HepG2 (cell line): ENCODE measurements around the gene SFT2D1. TPM values are rescaled to one million over a fixed set of nuclear protein-coding genes. Genes with fewer than 3 reads are reported as not detected.

Experiments used
- ATAC-seq: fragments of 200-7000 bp; cut with Tn5 transposase; 3 replicates; pipeline ENCODE4 v1.9.1; 2020; ENCODE audit warnings: mild to moderate bottlenecking, moderate library complexity
- BruUV-seq: library from RNA; stranded (reverse); fragments of 400-500 nt; replicated peaks from 2 replicates; lab custom pipeline; 2021; lab: Mats Ljungman, UMichigan
- CTCF ChIA-PET: fragments of 300-600 bp; formaldehyde crosslinking; extraction: SDS; loops from one replicate; lab custom pipeline; 2021; ENCODE audit warnings: low total read pairs, inconsistent platforms, low intra/inter-chr PET ratio; lab: Yijun Ruan, JAX
- POLR2A ChIA-PET: fragments of 350-600 bp; sonication (Branson Sonifier 250); formaldehyde crosslinking; loops from one replicate; lab custom pipeline; 2020; ENCODE audit warnings: antibody characterized with exemption, inconsistent platforms; lab: Yijun Ruan, JAX
- DNase-seq: peaks from one replicate; pipeline ENCODE4 v3.0.0-alpha.2; 2015; ENCODE audit warnings: low spot score
- FAIRE-seq: peaks from 3 replicates; lab custom pipeline; 2011; peaks lifted over from hg19 to GRCh38; lab: Jason Lieb, UNC
- H2AFZ ChIP-seq: one replicate; pipeline ENCODE4 v1.6.1; 2011; ENCODE audit warnings: low read length, inconsistent platforms
- H3K27ac ChIP-seq: fragments of 300-600 bp; 3 replicates; pipeline ENCODE4 v1.8.0; 2011; ENCODE audit warnings: mixed run types, mild to moderate bottlenecking, mixed read lengths, low read length, inconsistent platforms; ENCODE audit not compliant: insufficient read depth; ENCODE audit errors: extremely low read length
- H3K27me3 ChIP-seq, 2 experiments: fragments of 200-600 bp in 1 of 2; 2 replicates in 1 of 2; 3 replicates in 1 of 2; pipeline versions ENCODE4 v1.6.0 to v1.8.0; 2011; ENCODE audit warnings: low read length in 2 of 2, mild to moderate bottlenecking in 2 of 2, moderate library complexity in 2 of 2, inconsistent platforms in 1 of 2; ENCODE audit not compliant: insufficient read depth in 2 of 2, control insufficient read depth in 1 of 2
- H3K36me3 ChIP-seq, 2 experiments: fragments of 200-600 bp in 1 of 2; replicated peaks in 1 of 2; 2 replicates in 1 of 2; 3 replicates in 1 of 2; pipeline versions ENCODE4 v1.5.1 to v1.8.0; 2011; ENCODE audit warnings: low read length in 2 of 2, inconsistent platforms in 1 of 2; ENCODE audit not compliant: insufficient read depth in 2 of 2, control insufficient read depth in 1 of 2
- H3K4me1 ChIP-seq: 2 replicates; pipeline ENCODE4 v1.5.1; 2012; ENCODE audit warnings: low read length, inconsistent platforms; ENCODE audit not compliant: insufficient read depth
- H3K4me2 ChIP-seq: 2 replicates; pipeline ENCODE4 v1.6.0; 2011; ENCODE audit warnings: low read depth, low read length, inconsistent platforms
- H3K4me3 ChIP-seq, 3 experiments: fragments of 200-600 bp in 1 of 3; sonication (generic), shearing (Covaris generic) in 1 of 3; replicated peaks in 1 of 3; 2 replicates each; pipeline ENCODE4 v1.5.1; 2011 to 2016; ENCODE audit warnings: low read length in 3 of 3, inconsistent platforms in 2 of 3, low read depth in 2 of 3, mild to moderate bottlenecking in 2 of 3, control low read depth in 1 of 3, mixed read lengths in 1 of 3; ENCODE audit not compliant: insufficient read depth in 1 of 3
- H3K79me2 ChIP-seq: one replicate; pipeline ENCODE4 v1.6.1; 2011; ENCODE audit warnings: low read length, inconsistent platforms; ENCODE audit not compliant: insufficient read depth
- H3K9ac ChIP-seq: 2 replicates; pipeline ENCODE4 v1.6.0; 2011; ENCODE audit warnings: mild to moderate bottlenecking, low read depth, low read length, inconsistent platforms; ENCODE audit not compliant: insufficient read depth
- H3K9me3 ChIP-seq: 2 replicates; pipeline ENCODE4 v1.5.1; 2012; ENCODE audit warnings: mild to moderate bottlenecking, low read length
- H4K20me1 ChIP-seq: 2 replicates; pipeline ENCODE4 v1.6.0; 2011; ENCODE audit warnings: inconsistent platforms, mild to moderate bottlenecking, low read length, moderate library complexity; ENCODE audit not compliant: insufficient read depth
- HHEX ChIP-seq: IDR thresholded peaks from 2 replicates; pipeline ENCODE4 v1.6.1; 2016; ENCODE audit warnings: control low read depth
- HNF4G ChIP-seq, 2 experiments: sonication (generic) in 1 of 2; formaldehyde crosslinking in 1 of 2; IDR thresholded peaks; 2 replicates each; pipeline versions ENCODE4 v1.4.0 to v1.6.1; 2011 to 2020; ENCODE audit warnings: borderline replicate concordance in 2 of 2, low read depth in 2 of 2, mild to moderate bottlenecking in 2 of 2, low read length in 1 of 2, missing genetic modification reagents in 1 of 2, moderate library complexity in 1 of 2
- ISL2 ChIP-seq: sonication (generic); formaldehyde crosslinking; IDR thresholded peaks from 2 replicates; pipeline ENCODE4 v1.5.0; 2020; ENCODE audit warnings: missing genetic modification reagents
- NCOR1 ChIP-seq: fragments of 200-600 bp; sonication (generic); IDR thresholded peaks from 2 replicates; pipeline ENCODE4 v1.7.0; 2017; ENCODE audit warnings: antibody characterized with exemption, low read length, borderline replicate concordance
- NONO ChIP-seq, 2 experiments: fragments of 450-650 bp in 1 of 2; sonication (generic) in 1 of 2; formaldehyde crosslinking in 1 of 2; IDR thresholded peaks in 1 of 2; conservative IDR thresholded peaks in 1 of 2; 2 replicates each; pipeline versions ENCODE4 v1.6.1 to v1.8.0; 2017 to 2022; ENCODE audit warnings: mild to moderate bottlenecking in 1 of 2, missing genetic modification reagents in 1 of 2, moderate library complexity in 1 of 2
- NR2C2 ChIP-seq: sonication (generic); formaldehyde crosslinking; IDR thresholded peaks from 2 replicates; pipeline ENCODE4 v1.4.0; 2020; ENCODE audit warnings: missing genetic modification reagents, mild to moderate bottlenecking, moderate library complexity, borderline replicate concordance
- NR2F2 ChIP-seq: IDR thresholded peaks from 2 replicates; pipeline ENCODE4 v1.6.1; 2012; ENCODE audit warnings: low read depth, inconsistent platforms, borderline replicate concordance
- PAF1 ChIP-seq: IDR thresholded peaks from 2 replicates; pipeline ENCODE4 v1.6.1; 2016; ENCODE audit warnings: missing genetic modification reagents, missing compliant biosample characterization
- SIN3B ChIP-seq: fragments of 150-350 bp; IDR thresholded peaks from 2 replicates; pipeline ENCODE4 v1.6.1; 2014; ENCODE audit warnings: low read length
- TCF7 ChIP-seq: sonication (generic); IDR thresholded peaks from 2 replicates; pipeline ENCODE4 v1.6.1; 2016; ENCODE audit warnings: antibody characterized with exemption, low read depth
- TEAD3 ChIP-seq: optimal IDR thresholded peaks from 2 replicates; pipeline ENCODE3; 2016; ENCODE audit warnings: borderline replicate concordance
- ZFX ChIP-seq: sonication (generic); formaldehyde crosslinking; IDR thresholded peaks from 2 replicates; pipeline ENCODE4 v1.4.0; 2020; ENCODE audit warnings: mild to moderate bottlenecking, low read depth, missing genetic modification reagents, moderate library complexity
- ZNF652 ChIP-seq: IDR thresholded peaks from 2 replicates; pipeline ENCODE4 v1.6.1; 2016; ENCODE audit warnings: low read depth, borderline replicate concordance
- WGBS: methylation state at CpG from one replicate; pipeline ENCODE4 v1.1.6; 2017; ENCODE audit warnings: low lambda C conversion rate; 5-methylcytosine and 5-hydroxymethylcytosine counted together
- in situ Hi-C: cut with HindIII; loops from 2 replicates; pipeline ENCODE4 v1.10.0; 2017; ENCODE audit warnings: low pct_unique_long_range_greater_than_20kb; ENCODE audit not compliant: extremely low pct_ligation_motif_present
- intact Hi-C: fragments of 100-400 bp; cut with micrococcal nuclease; formaldehyde crosslinking; loops from one replicate; pipeline ENCODE4 v1.10.0; 2022; ENCODE audit not compliant: unreplicated experiment
- polyA plus RNA-seq, 8 experiments: library from polyadenylated mRNA; depleted of rRNA in 3 of 8; stranded (reverse) in 7 of 8; unstranded in 1 of 8; fragments of >200 nt; fragmentation: Illumina TruSeq in 4 of 8; extraction: Trizol in 4 of 8; gene quantifications; 2 replicates each; pipeline versions ENCODE4 v1.2.1 to v1.2.3, GENCODE V29; 2011 to 2016; ENCODE audit warnings: low read depth in 4 of 8, missing spikeins in 1 of 8, mixed read lengths in 1 of 8; ENCODE audit not compliant: insufficient read depth in 1 of 8
- total RNA-seq, 5 experiments: library from RNA; depleted of rRNA; stranded (reverse); fragments of >200 nt; fragmentation: Illumina TruSeq; extraction: Trizol; gene quantifications; 2 replicates each; pipeline ENCODE4 v1.2.3, GENCODE V29; 2016; ENCODE audit warnings: low read depth in 1 of 5
- TF ChIP-seq, protein P1 (sequence below): sonication (generic); formaldehyde crosslinking; IDR thresholded peaks from 2 replicates; pipeline ENCODE4 v1.9.0; 2021; ENCODE audit warnings: missing genetic modification reagents, borderline replicate concordance
- TF ChIP-seq, protein P2 (sequence below): sonication (generic); formaldehyde crosslinking; IDR thresholded peaks from 2 replicates; pipeline ENCODE4 v1.4.0; 2020; ENCODE audit warnings: mild to moderate bottlenecking, missing genetic modification reagents, borderline replicate concordance

Gene SFT2D1
- total and polyA plus RNA-seq, 2 of the 13 experiments (the other 11 are each of a cell fraction or from before 2014, with no cell fraction given) = 115 to 147 TPM

DNA sequence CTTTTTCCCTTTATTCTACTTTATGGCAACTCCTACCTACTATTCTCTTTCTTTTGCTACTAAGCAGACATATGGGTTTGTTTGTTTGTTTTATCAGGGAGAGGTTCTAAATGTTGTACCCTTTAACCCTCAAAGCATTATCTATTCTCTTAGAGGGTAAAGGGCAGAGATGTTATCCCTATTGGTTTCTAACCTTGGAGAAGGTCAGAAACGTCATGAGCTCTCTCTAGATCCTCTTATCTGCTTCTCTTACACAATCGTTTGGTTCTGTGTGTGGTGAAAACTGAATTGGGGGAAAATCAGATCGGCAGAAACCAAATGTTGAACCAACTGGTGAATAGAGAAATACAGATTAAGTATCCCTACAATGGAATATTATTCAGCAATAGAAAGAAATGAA is 46.8 kb upstream of the SFT2D1 start:
- peaks cover 2% of the 10 kb centered on the region for H3K79me2 ChIP-seq
- H3K9me3 ChIP-seq = no peaks in the 10 kb centered on the region
- H3K36me3 ChIP-seq = no peaks in the 10 kb centered on the region
- ChIA-PET POLR2A (interaction anchor here (0.6 to 3.8 kb wide), 6 partner anchors 10 to 58 kb away, joined by 3 to 36 read pairs (median 10); partner anchors contain the start of gene SFT2D1), CTCF (no interaction called here)
- peak overlapping the region; percentile 73 for H3K4me2 ChIP-seq
- peaks cover 90% of the 10 kb centered on the region for H3K4me1 ChIP-seq
- no TSS peak for BruUV-seq
- 3% methylated on average over 3 of the region's 3 CpGs for WGBS
- no peak overlapping the region; a peak in 1 of 6 replicates for H3K4me3 ChIP-seq
- intact Hi-C loops (no loop called here), in situ Hi-C loops (no loop called here)
- H3K9ac ChIP-seq = no peak overlapping the region
- H2AFZ ChIP-seq = no peak overlapping the region
- H3K27me3 ChIP-seq = no peaks in the 10 kb centered on the region
- ATAC-seq (no peak), FAIRE-seq (peak; percentile 21), DNase-seq (peak; percentile 52)
- H3K27ac ChIP-seq = peak overlapping the region; percentile 93
- H4K20me1 ChIP-seq = no peaks in the 10 kb centered on the region
- TF ChIP-seq NONO (IDR thresholded peaks at IDR 0.05) (no peak), NONO (CRISPR knock-in tag; conservative IDR thresholded peaks at IDR 0.05) (peak; percentile 69), TEAD3 (CRISPR knock-in tag) (no peak), PAF1 (CRISPR knock-in tag) (no peak), ZFX (CRISPR knock-in tag) (peak; percentile 6), NR2F2 (peak; percentile 96), ISL2 (peak; percentile 90), SIN3B (no peak), TCF7 (0 out of 2 replicates have a peak, but pooled peaks have one; percentile 25), HHEX (peak; percentile 45; the same call in 1 of the 2 replicates), NCOR1 (peak; percentile 62), ZNF652 (CRISPR knock-in tag) (peak; percentile 35; the same call in 1 of the 2 replicates), HNF4G (IDR thresholded peaks at IDR 0.05; ENCODE audit: borderline replicate concordance, low read depth, low read length) (peak; percentile 76; the same call in 1 of the 2 replicates), HNF4G (CRISPR knock-in tag; IDR thresholded peaks at IDR 0.05; ENCODE audit: borderline replicate concordance, low read depth) (no peak), NR2C2 (peak; percentile 80)
- TF ChIP-seq, protein P1, sequence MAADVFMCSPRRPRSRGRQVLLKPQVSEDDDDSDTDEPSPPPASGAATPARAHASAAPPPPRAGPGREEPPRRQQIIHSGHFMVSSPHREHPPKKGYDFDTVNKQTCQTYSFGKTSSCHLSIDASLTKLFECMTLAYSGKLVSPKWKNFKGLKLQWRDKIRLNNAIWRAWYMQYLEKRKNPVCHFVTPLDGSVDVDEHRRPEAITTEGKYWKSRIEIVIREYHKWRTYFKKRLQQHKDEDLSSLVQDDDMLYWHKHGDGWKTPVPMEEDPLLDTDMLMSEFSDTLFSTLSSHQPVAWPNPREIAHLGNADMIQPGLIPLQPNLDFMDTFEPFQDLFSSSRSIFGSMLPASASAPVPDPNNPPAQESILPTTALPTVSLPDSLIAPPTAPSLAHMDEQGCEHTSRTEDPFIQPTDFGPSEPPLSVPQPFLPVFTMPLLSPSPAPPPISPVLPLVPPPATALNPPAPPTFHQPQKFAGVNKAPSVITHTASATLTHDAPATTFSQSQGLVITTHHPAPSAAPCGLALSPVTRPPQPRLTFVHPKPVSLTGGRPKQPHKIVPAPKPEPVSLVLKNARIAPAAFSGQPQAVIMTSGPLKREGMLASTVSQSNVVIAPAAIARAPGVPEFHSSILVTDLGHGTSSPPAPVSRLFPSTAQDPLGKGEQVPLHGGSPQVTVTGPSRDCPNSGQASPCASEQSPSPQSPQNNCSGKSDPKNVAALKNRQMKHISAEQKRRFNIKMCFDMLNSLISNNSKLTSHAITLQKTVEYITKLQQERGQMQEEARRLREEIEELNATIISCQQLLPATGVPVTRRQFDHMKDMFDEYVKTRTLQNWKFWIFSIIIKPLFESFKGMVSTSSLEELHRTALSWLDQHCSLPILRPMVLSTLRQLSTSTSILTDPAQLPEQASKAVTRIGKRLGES = peak; percentile 67; the same call in 1 of the 2 replicates
- TF ChIP-seq, protein P2, sequence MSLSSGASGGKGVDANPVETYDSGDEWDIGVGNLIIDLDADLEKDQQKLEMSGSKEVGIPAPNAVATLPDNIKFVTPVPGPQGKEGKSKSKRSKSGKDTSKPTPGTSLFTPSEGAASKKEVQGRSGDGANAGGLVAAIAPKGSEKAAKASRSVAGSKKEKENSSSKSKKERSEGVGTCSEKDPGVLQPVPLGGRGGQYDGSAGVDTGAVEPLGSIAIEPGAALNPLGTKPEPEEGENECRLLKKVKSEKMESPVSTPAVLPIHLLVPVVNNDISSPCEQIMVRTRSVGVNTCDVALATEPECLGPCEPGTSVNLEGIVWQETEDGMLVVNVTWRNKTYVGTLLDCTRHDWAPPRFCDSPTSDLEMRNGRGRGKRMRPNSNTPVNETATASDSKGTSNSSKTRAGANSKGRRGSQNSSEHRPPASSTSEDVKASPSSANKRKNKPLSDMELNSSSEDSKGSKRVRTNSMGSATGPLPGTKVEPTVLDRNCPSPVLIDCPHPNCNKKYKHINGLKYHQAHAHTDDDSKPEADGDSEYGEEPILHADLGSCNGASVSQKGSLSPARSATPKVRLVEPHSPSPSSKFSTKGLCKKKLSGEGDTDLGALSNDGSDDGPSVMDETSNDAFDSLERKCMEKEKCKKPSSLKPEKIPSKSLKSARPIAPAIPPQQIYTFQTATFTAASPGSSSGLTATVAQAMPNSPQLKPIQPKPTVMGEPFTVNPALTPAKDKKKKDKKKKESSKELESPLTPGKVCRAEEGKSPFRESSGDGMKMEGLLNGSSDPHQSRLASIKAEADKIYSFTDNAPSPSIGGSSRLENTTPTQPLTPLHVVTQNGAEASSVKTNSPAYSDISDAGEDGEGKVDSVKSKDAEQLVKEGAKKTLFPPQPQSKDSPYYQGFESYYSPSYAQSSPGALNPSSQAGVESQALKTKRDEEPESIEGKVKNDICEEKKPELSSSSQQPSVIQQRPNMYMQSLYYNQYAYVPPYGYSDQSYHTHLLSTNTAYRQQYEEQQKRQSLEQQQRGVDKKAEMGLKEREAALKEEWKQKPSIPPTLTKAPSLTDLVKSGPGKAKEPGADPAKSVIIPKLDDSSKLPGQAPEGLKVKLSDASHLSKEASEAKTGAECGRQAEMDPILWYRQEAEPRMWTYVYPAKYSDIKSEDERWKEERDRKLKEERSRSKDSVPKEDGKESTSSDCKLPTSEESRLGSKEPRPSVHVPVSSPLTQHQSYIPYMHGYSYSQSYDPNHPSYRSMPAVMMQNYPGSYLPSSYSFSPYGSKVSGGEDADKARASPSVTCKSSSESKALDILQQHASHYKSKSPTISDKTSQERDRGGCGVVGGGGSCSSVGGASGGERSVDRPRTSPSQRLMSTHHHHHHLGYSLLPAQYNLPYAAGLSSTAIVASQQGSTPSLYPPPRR (CRISPR knock-in tag) = peak; percentile 59; the same call in 1 of the 2 replicates
